B cell (primary cell): ENCODE measurements around the gene HELT.

Experiments used
- EZH2 ChIP-seq: IDR thresholded peaks from 2 replicates; pipeline ENCODE4 v1.6.1; 2012; ENCODE audit warnings: borderline replicate concordance, low read depth, mild to moderate bottlenecking, moderate library complexity, low read length; ENCODE audit not compliant: insufficient read depth, poor library complexity, severe bottlenecking
- TF ChIP-seq, protein P1 (sequence below): fragments of 200-600 bp; IDR thresholded peaks from one replicate; pipeline ENCODE4 v1.8.0; 2022; ENCODE audit warnings: antibody characterized with exemption, mild to moderate bottlenecking

DNA sequence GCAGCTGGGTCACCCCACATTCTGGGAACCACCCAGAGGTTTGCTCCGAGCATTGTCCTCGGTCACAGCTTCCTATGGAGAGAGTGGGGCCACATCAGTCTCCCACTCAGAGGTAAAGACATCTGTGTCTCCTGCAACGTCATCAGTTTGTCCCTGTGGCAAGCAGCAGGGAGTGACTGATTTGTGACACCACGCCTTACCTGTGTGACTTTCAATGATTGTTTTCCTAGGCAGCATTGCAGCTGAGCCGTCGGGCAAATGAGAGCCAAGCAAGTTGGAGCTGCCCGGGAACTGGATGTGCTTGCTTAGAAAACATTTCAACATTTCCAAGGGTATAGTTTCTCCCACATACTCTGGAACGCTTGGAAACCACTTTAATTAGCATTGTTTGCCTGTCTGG, 29.7 kb upstream of the HELT start:
- TF ChIP-seq, protein P1, sequence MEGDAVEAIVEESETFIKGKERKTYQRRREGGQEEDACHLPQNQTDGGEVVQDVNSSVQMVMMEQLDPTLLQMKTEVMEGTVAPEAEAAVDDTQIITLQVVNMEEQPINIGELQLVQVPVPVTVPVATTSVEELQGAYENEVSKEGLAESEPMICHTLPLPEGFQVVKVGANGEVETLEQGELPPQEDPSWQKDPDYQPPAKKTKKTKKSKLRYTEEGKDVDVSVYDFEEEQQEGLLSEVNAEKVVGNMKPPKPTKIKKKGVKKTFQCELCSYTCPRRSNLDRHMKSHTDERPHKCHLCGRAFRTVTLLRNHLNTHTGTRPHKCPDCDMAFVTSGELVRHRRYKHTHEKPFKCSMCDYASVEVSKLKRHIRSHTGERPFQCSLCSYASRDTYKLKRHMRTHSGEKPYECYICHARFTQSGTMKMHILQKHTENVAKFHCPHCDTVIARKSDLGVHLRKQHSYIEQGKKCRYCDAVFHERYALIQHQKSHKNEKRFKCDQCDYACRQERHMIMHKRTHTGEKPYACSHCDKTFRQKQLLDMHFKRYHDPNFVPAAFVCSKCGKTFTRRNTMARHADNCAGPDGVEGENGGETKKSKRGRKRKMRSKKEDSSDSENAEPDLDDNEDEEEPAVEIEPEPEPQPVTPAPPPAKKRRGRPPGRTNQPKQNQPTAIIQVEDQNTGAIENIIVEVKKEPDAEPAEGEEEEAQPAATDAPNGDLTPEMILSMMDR = no peak
- no peak for TF ChIP-seq EZH2
